GM10266 (cell line): ENCODE data around the gene AKR7A2.

Experiments used
- DNase-seq: peaks from one replicate; pipeline ENCODE4 v3.0.0; 2012; ENCODE audit errors: extremely low spot score
- CTCF ChIP-seq: IDR thresholded peaks from 2 replicates; pipeline ENCODE4 v1.5.1; 2012; ENCODE audit warnings: mild to moderate bottlenecking, low read depth; ENCODE audit not compliant: control insufficient read depth, insufficient read depth; ENCODE audit errors: missing control alignments

The AKR7A2 gene

GRCh38 chr1:19338323-19338762 is 26.4 kb upstream of the AKR7A2 start:
- DNase-seq: no peak
- TF ChIP-seq CTCF: no peak

- DNase-seq: no peak
- TF ChIP-seq CTCF: no peak
Observed at GRCh38 chr1:19337289-19337688, 25.3 kb upstream of the AKR7A2 start.

GRCh38 chr1:19336543-19336942 is 24.6 kb upstream of the AKR7A2 start:
- TF ChIP-seq CTCF: no peak
- DNase-seq: no peak

GRCh38 chr1:19333587-19334354 is 21.8 kb upstream of the AKR7A2 start:
- no peak for TF ChIP-seq CTCF
- no peak for DNase-seq

GRCh38 chr1:19332832-19333231 is 20.9 kb upstream of the AKR7A2 start:
- TF ChIP-seq CTCF: no peak
- DNase-seq: no peak

GRCh38 chr1:19331262-19331878 is 19.4 kb upstream of the AKR7A2 start:
- TF ChIP-seq CTCF: no peak
- DNase-seq: no peak
